Stimulated activated CD8-positive, alpha-beta memory T cell treated with anti-CD3 and anti-CD28 coated beads, Interleukin-12 subunit alpha, Interleukin-12 subunit beta, amount 100 ng/mL, for 24 hours (primary cell): ENCODE measurements around the gene PMFBP1.

Experiments used
- DNase-seq: peaks from one replicate; pipeline ENCODE4 v3.0.0-alpha.2; 2020; ENCODE audit errors: extremely low read depth

PMFBP1 gene

GRCh38 chr16:72188541-72188940 lies 16.6 kb upstream of the PMFBP1 start:
- no peak for DNase-seq

- DNase-seq, result no peak
Observed at GRCh38 chr16:72187551-72187950, 15.6 kb upstream of the PMFBP1 start.

GRCh38 chr16:72182976-72183375 lies 11.0 kb upstream of the PMFBP1 start:
- no peak for DNase-seq

- no peak for DNase-seq
Observed at GRCh38 chr16:72179204-72179970, 7.4 kb upstream of the PMFBP1 start.

- DNase-seq, result no peak
Observed at GRCh38 chr16:72174726-72175125, 2.8 kb upstream of the PMFBP1 start.

GRCh38 chr16:72173997-72174396 lies 2.0 kb upstream of the PMFBP1 start:
- DNase-seq, result no peak

GRCh38 chr16:72171236-72171635 lies 719 bp downstream of the PMFBP1 start:
- no peak for DNase-seq

GRCh38 chr16:72169708-72170107 lies 2.2 kb downstream of the PMFBP1 start:
- no peak for DNase-seq

- no peak for DNase-seq
Observed at GRCh38 chr16:72168365-72168764, 3.6 kb downstream of the PMFBP1 start.

GRCh38 chr16:72166954-72167561 lies 4.9 kb downstream of the PMFBP1 start:
- no peak for DNase-seq

GRCh38 chr16:72166151-72166550 lies 5.8 kb downstream of the PMFBP1 start:
- DNase-seq, result no peak

- no peak for DNase-seq
Observed at GRCh38 chr16:72164691-72165090, 7.3 kb downstream of the PMFBP1 start.

GRCh38 chr16:72162105-72162692 lies 9.8 kb downstream of the PMFBP1 start:
- DNase-seq, result no peak

GRCh38 chr16:72159801-72160200 lies 12.2 kb downstream of the PMFBP1 start:
- DNase-seq, result no peak

- no peak for DNase-seq
Observed at GRCh38 chr16:72159386-72159785, 12.6 kb downstream of the PMFBP1 start.

GRCh38 chr16:72149676-72150464 lies 22.1 kb downstream of the PMFBP1 start:
- no peak for DNase-seq

- no peak for DNase-seq
Observed at GRCh38 chr16:72142476-72142875, 29.5 kb downstream of the PMFBP1 start.

GRCh38 chr16:72139908-72140307 lies 32.0 kb downstream of the PMFBP1 start:
- no peak for DNase-seq

- no peak for DNase-seq
Observed at GRCh38 chr16:72138064-72138572, 33.8 kb downstream of the PMFBP1 start.

GRCh38 chr16:72137380-72138063 lies 34.4 kb downstream of the PMFBP1 start:
- no peak for DNase-seq

- DNase-seq, result no peak
Observed at GRCh38 chr16:72134507-72134906, 37.4 kb downstream of the PMFBP1 start.

- no peak for DNase-seq
Observed at GRCh38 chr16:72132726-72133125, 39.2 kb downstream of the PMFBP1 start.
